ENCODE measurements around the gene NTRK1.

NTRK1 gene

DNA sequence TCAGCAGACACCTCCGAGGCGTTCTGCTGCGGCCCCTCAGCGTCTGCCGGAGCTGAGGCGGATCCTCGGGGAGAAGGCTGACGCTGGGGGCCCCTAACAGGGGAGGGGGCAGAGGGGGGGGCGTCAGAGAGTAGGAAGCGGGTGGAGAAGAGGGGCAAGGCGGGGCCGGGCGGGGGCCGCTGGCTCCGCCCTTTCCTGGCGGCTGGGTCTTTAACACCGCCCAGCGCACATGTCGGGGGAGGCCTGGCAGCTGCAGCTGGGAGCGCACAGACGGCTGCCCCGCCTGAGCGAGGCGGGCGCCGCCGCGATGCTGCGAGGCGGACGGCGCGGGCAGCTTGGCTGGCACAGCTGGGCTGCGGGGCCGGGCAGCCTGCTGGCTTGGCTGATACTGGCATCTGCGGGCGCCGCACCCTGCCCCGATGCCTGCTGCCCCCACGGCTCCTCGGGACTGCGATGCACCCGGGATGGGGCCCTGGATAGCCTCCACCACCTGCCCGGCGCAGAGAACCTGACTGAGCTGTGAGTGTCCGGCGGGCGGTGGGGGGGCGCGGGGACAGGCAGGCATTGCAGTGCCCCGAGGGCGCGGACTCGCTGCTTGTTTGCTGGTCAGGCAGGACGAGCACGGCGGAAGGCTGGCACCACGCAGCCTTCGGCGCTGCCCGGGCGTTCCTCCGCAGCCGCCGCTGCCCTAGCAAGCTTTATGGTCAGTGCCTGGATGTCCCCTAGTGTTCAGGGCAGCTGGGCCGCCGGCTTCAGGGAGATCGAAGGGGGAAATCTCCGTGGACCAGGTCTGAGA, at the start of gene NTRK1:
Gene NTRK1, plus strand, starts transcription at position 238 of the 796 bp plus-strand sequence. Its CDS starts 70 bp downstream, at position 308.
- TF ChIP-seq, protein P1, sequence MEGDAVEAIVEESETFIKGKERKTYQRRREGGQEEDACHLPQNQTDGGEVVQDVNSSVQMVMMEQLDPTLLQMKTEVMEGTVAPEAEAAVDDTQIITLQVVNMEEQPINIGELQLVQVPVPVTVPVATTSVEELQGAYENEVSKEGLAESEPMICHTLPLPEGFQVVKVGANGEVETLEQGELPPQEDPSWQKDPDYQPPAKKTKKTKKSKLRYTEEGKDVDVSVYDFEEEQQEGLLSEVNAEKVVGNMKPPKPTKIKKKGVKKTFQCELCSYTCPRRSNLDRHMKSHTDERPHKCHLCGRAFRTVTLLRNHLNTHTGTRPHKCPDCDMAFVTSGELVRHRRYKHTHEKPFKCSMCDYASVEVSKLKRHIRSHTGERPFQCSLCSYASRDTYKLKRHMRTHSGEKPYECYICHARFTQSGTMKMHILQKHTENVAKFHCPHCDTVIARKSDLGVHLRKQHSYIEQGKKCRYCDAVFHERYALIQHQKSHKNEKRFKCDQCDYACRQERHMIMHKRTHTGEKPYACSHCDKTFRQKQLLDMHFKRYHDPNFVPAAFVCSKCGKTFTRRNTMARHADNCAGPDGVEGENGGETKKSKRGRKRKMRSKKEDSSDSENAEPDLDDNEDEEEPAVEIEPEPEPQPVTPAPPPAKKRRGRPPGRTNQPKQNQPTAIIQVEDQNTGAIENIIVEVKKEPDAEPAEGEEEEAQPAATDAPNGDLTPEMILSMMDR (IDR thresholded peaks at IDR 0.05; ENCODE audit: insufficient read depth, low read length, missing control alignments) = no peak

DNA sequence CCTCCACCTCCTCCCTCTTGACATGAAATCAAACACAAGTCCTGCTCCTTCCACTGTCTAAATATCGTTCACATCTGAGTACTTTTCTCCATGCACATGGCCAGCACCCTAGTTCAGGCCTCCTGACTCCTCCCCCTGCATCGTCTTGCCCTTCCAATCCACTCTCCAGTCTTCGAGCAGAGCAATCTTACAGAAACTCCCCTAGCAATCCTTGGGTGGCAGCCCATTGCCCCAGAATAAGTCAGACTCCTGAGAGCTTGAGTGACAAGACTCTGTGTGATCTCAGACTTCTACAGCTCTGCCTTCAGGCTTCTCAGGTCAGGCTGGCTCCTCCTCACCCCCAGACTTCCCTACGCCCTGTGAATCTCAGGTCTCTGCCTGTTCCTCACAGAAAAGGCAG, 49.5 kb upstream of the NTRK1 start:
- TF ChIP-seq, protein P1 (IDR thresholded peaks at IDR 0.05; ENCODE audit: insufficient read depth, low read length, missing control alignments) = no peak
- no peak for DNase-seq (ENCODE audit: low read depth, low spot score)
- H3K4me3 ChIP-seq (ENCODE audit: low read depth, low read length) = no peak overlapping the region
- ChIA-PET POLR2A (no interaction called here), CTCF (interaction anchor here (1.1 to 29.3 kb wide), 5 partner anchors 11 to 117 kb away, joined by 3 to 476 read pairs (median 8); partner anchors contain the start of genes INSRR and NTRK1)

More for the DNA sequence above, at the start of gene NTRK1:
- DNase-seq (ENCODE audit: low read depth, low spot score) = no peak
- H3K4me3 ChIP-seq (ENCODE audit: low read depth, low read length) = peak within 1 kb of the TSS; percentile 48
- ChIA-PET CTCF (interaction anchor here (1.0 to 16.4 kb wide), 54 partner anchors 10 to 236 kb away, joined by 3 to 476 read pairs (median 6); partner anchors contain the start of genes CRABP2, ISG20L2, LRRC71 and METTL25B), POLR2A (interaction anchor here (0.5 to 1.4 kb wide), 4 partner anchors 62 to 133 kb away, joined by 3 to 6 read pairs (median 4); partner anchors contain the start of genes ISG20L2, METTL25B and PRCC)

DNA sequence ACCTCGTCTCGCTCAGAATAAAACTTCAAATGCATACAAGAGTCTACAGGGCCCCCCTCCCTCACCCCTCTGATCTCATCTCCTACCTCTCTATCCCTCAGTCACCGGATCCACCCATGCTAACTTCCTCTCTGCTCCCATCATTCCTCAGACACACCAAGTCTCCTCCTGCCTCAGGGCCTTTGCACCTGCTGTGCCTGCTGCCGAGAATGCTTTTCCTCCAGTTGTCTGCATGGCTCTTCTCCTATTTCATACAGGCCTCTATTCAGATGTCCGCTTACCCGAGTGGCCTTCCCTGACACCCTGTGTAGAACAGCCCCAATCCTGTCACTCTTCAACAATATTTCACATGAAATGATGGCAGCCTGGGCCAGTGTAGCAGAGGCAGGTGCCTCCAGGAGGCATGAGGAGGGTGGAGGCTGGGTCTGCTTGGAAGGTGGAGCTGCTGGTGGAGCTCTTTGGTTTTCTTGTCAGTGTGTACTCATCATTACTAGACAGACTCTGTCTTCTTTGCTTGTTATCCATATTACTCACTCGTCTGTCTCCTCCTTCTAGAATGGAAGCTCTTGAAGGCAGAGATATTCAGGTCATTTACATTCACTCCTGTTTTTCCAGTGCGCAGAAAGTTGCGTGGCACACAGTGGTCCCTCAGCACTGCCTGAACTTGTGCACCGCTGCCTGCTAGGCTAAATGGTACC, 48.2 kb upstream of the NTRK1 start:
- ChIA-PET POLR2A (interaction anchor here (0.6 to 1.1 kb wide), 2 partner anchors 10 to 49 kb away, joined by 3 to 4 read pairs; no protein-coding TSS in a partner anchor), CTCF (interaction anchor here (0.8 to 29.3 kb wide), 11 partner anchors 10 to 115 kb away, joined by 3 to 476 read pairs (median 9); partner anchors contain the start of genes INSRR and NTRK1)
- TF ChIP-seq, protein P1 (IDR thresholded peaks at IDR 0.05; ENCODE audit: insufficient read depth, low read length, missing control alignments) = no peak
- no peak overlapping the region for H3K4me3 ChIP-seq (ENCODE audit: low read depth, low read length)
- DNase-seq (ENCODE audit: low read depth, low spot score) = no peak

DNA sequence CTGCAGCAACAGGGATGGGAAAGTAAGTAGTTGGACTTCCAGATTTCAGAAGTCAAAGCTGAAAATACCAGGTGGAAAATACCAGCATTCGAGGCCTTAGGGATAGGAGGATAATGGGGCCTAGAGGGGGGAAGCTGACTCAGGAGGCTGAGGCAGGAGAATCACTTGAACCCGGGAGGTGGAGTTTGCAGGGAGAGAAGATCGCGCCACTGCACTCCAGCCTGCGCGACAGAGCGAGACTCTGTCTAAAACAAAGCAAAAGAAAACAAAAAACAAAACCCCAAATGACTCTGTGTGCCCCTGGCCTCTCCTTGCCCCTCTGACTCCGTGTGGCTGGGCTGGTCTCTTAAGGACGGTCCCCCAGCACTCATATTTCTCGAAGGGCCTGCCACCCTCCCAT, 47.4 kb upstream of the NTRK1 start:
- CTCF ChIA-PET = interaction anchor here (0.8 to 29.3 kb wide), 12 partner anchors 9 to 124 kb away, joined by 3 to 476 read pairs (median 8); partner anchors contain the start of genes INSRR and NTRK1
- peak overlapping the region; percentile 33; the same call in 1 of the 2 replicates for H3K4me3 ChIP-seq (ENCODE audit: low read depth, low read length)
- TF ChIP-seq, protein P1 (IDR thresholded peaks at IDR 0.05; ENCODE audit: insufficient read depth, low read length, missing control alignments) = no peak
- DNase-seq (ENCODE audit: low read depth, low spot score) = no peak
- POLR2A ChIA-PET = interaction anchor here (0.6 to 1.1 kb wide), 2 partner anchors 11 to 50 kb away, joined by 3 to 4 read pairs; no protein-coding TSS in a partner anchor

DNA sequence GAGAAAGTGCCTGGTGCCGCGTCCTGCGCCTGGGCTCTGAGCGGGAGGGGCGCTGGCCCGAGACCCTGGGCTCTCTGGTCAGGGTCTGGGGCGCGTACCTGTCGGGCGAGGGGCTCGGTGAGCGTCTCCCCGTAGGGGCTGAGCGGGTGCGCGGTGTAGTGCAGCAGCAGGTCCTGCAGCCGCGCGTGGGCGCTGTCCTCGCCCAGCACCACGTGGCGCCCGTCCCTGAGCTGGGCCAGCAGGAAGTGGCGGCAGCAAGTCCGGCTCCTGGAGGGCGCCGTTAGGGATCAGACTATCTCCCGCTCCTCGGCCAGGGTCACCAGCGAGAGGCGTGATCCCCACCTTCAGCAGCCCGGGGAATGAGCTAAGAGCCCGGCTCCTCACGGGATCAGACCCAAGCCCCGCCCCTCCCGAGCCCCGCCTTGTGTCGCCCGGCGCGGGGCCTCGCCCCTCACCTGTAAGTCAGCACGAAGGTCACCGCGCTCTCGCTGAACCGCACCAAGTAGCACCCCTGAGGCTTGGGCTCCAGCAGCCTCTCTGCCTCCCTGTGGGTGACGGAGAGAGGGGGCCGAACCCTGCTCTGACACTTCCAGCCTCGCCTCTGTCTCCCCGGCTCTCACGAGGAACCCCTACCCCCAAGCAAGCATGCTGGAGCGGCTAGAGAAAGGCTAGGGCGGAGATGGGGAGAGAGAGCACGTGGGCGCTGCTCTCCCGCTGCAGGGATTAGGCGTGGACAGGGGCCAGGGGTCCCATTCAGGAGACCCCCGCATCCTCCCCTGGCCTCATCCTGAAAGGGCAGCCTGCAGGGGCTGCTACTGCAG, 46.7 kb upstream of the NTRK1 start:
- POLR2A ChIA-PET = no interaction called here
- TF ChIP-seq, protein P1 (IDR thresholded peaks at IDR 0.05; ENCODE audit: insufficient read depth, low read length, missing control alignments) = peak; percentile 80
- CTCF ChIA-PET = interaction anchor here (0.7 to 29.3 kb wide), 13 partner anchors 9 to 125 kb away, joined by 3 to 476 read pairs (median 8); partner anchors contain the start of genes INSRR, ISG20L2, METTL25B and NTRK1
- no peak for DNase-seq (ENCODE audit: low read depth, low spot score)
- H3K4me3 ChIP-seq (ENCODE audit: low read depth, low read length) = peak overlapping the region; percentile 33
